Posterior vena cava (tissue), 2 donors: Measurements from ENCODE around the gene NTM. TPM values are rescaled to one million over a fixed set of nuclear protein-coding genes. Genes with fewer than 3 reads are reported as not detected.
"Not testable (repeated sequence)": the region's sequence is repeated elsewhere in the genome, so short reads cannot be mapped to it uniquely, and the experiment has no call there.

ENCODE experiments used
- DNase-seq: peaks from one replicate; pipeline ENCODE4 v3.0.0-alpha.2; 2020; ENCODE audit warnings: low spot score
- intact Hi-C, 2 donors: fragments of 100-400 bp; cut with DNase I; formaldehyde crosslinking; loops; one replicate each; pipeline versions ENCODE4 v1.14.1 to v1.14.2; 2022 to 2023
- total RNA-seq, 2 donors: library from RNA; stranded (reverse); fragmentation: NEBNext Ultra II Directional; extraction: Animal tissue kit (Norgen Biotek cat#: 25700); gene quantifications; one replicate each; pipeline ENCODE4 v1.2.1, GENCODE V29; 2021
- donor health status: DM: yes; HTN: yes; CAD: no.
- donor health status: DM: yes; HTN: yes; CAD: no.

The NTM gene
- total RNA-seq, 2 donors from 2014 or later, result 8.2 to 16.1 TPM

- intact Hi-C loops, result no loop called here
- DNase-seq, result no peak
Measured at GRCh38 chr11:132057266-132057665, 686.9 kb downstream of the NTM start.

DNA sequence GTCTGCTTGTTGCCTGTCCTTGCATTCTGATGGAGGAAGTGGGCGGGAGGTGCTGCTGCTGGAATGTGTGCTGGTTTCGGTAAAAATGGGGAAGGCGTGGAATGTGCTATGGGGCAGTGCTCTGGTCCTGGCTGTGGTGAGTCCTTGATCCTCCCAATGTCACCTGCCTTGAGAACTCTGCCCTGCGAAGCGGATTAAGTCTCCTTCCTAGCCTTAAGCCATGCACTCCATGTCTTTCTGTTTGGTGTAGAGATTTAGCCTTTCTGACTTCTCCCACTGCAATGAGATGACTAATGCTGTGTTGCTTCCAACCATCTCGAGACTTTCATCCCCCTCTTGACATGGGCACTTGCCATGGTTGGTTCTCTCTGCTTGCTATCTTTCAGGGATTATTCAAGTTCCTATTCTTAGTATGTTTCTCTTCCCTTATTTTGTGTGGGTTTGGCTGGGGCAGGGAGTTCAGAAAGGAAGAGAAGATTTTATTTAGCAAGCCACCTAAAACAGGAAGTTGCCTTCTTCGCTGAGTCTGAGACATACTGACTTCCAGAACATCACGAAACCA lies 687.9 kb downstream of the NTM start:
- DNase-seq, result no peak
- intact Hi-C loops, result no loop called here

- DNase-seq, result no peak
- intact Hi-C loops, result no loop called here
Measured at GRCh38 chr11:132060567-132060966, 690.2 kb downstream of the NTM start.

DNA sequence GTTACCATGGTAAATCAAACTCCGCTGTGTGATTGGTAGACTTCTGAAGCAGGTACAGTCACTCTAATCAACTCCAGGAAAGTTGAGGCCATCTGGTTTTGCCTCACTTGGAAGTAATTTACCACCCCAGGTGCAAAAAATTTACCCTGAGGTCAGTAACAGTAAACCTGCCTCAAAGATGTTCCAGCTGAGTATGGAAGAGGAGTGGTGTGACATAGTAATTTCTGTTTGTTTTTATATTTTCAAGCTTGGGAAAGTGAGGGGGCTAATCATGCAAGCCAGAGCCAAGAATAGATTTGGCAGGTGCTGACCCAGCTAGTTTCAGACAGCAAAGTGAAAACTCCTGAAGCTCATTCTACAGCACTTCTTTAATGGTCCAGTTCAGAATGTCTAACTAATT lies 691.6 kb downstream of the NTM start:
- intact Hi-C loops, result no loop called here
- DNase-seq, result no peak

DNA sequence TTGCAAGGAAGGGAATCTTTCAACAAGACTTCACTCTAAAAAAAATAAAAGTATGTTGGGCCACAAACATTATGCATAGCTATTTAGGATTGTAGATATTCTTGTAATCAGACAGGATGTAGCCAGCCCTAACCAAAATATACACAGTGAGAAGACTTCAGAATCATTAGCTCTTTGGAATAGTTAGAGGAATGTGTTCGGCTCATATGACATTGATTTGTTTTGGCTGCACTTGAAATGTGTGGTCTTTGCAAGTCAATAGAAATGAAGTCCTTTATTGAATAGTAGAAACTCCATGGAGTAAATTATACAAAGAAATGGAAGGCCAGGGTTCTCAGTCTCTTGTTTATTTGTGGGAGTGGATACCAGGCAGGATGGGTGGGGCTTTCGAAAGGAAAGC lies 692.1 kb downstream of the NTM start:
- DNase-seq, result no peak

GRCh38 chr11:132064987-132065620 lies 694.7 kb downstream of the NTM start:
- no peak for DNase-seq
- intact Hi-C loops, result no loop called here

More for the DNA sequence above, 692.1 kb downstream of the NTM start:
- intact Hi-C loops, result no loop called here

DNA sequence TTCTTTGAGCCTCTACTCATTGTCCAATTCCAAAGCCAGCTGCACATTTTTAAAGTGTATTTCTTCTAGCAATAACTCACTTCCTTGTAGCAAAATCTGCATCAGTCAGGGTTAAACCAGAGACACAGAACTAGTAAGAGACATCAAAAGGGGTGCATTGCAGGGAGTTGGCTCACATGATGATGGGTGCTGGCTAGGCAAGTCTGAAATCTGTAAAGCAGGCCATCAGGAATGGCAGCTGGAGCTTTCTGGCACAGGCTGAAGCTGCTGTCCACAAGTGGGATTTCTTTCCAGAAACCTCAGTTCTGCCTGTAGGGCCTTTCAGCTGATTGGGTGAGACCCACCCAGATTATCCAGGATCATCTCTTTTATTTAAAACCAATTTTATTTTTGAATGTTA lies 698.1 kb downstream of the NTM start:
- intact Hi-C loops, result no loop called here
- DNase-seq, result no peak

DNA sequence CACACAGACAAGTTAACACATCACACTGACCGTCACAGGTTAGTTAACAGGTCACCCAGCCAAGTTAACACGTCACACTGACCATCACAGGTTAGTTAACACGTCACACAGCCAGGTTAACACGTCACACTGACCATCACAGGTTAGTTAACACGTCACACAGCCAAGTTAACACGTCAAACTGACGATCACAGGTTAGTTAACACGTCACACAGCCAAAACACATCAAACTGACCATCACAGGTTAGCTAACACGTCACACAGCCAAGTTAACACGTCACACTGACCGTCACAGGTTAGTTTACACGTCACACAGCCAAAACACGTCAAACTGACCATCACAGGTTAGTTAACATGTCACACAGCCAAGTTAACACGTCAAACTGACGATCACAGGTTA lies 699.2 kb downstream of the NTM start:
- intact Hi-C loops, DNase-seq: not testable (repeated sequence)

DNA sequence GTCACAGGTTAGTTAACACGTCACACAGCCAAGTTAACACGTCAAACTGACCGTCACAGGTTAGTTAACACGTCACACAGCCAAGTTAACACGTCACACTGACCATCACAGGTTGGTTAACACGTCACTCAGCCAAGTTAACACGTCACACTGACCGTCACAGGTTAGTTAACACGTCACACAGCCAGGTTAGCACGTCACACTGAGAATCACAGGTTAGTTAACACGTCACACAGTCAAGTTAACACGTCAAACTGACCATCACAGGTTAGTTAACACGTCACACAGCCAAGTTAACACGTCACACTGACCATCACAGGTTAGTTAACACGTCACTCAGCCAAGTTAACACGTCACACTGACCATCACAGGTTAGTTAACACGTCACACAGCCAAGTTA lies 700.5 kb downstream of the NTM start:
- intact Hi-C loops, DNase-seq: not testable (repeated sequence)

DNA sequence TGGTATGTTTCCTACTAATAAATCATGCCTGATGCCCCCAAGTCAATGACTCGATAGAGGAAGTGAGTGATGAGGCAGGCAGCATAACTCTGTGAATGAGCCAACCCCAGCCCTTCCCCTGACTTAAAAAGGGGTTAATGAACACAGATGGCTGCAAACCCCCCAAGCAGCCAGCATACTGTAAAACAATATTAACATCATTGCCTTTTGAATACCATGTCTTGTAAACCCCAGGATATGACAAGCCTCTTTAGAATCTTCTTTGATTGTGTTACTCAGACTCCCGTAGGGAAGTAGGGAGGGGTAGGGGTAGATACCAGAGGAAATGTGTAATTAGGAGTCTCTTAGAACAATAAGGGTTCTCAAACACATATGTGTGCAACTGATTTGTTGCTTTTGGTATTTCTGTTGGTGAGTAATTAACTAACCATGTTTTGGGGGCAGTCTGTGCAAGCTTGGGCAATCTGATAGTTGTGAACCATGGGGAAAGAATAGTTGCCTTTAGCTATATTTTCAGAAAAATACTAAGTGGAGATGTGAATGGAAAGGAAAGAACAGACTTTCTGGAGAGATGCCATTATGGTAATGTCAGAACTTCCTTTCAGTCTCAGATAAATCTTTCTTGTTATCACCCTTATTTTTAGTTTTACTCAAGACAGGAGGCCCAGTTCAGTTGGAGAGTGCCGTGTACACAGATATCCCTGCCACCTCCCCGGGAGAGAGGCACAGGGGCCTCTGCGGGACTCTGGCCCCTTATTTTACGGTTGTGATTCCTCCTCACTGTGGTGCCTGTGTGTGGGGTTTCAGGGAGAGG lies 701.8 kb downstream of the NTM start:
- intact Hi-C loops, result no loop called here
- no peak for DNase-seq

DNA sequence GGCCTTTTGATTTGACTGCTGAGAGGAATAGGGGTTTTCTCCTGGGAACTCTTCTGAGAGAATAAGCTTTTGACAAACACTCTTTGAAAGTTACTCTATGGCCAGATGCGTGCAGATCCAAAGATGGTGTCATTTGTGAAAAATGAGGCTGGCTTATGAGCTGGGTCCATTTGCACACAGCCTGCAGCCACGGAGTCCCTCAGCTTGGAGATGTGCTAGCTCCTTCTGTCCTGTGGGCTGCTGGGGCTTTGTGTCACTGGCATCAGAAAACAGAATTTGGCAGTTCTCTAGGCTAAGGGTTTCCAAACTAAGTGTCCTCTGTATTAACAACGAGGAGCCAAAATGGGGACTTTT lies 702.4 kb downstream of the NTM start:
- no peak for DNase-seq
- intact Hi-C loops, result no loop called here

DNA sequence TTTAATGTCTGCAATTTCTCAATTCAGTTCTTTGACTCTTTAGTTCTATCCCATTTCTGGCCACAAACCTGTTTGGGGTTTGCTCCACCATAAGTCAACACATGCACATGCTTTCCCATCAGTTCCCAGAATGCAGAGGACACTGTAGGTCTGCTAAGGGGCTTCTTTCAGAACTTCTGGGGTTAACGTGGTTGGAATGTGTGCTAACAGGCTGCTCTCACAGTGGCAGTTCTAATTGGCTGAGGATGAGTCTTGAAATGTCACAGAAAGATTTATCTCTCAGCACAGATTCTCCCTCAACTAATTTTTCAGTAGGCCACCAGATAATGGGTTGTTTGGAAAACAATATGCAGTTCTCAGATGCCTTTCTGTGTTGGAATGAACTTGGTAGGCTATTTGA lies 703.4 kb downstream of the NTM start:
- no peak for DNase-seq
- intact Hi-C loops, result no loop called here

DNA sequence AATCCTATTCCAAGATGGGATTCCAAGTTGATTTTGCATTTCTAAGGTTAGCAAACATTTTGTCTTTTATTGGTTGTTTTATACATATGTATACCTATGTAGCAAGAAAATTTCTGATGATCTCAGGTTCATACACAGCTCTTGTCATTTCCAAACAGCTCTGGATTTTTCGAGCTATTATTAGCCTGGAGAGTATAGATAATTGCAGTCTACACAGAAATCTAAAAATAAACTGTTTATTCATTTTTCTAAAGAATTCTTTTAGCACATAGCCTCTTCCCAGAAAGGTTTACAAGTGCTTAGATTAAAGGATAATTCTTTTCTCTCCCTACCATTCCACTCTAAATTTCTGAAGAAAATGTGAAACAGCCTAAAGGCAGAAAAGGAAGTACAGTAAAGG lies 705.0 kb downstream of the NTM start:
- intact Hi-C loops, result no loop called here
- DNase-seq, result no peak

DNA sequence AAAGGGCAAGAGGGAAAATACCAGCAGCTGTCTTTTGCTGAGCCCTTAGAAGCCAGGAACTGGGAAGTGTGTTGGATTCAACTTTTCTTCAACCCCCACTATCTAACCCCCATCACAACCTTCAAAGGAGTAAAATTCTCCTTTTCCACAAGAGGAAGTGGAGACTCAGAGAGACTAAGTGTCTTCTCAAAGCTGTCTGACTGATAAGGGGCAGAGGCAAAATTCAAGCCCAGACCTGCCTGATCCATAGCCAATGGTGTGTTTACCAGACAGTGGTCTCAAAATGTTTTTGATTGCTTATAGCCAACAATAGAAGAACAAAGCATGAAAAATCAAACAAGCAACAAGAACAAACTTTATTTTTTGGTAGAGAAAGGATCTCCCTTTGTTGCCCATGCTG lies 707.0 kb downstream of the NTM start:
- no peak for DNase-seq
- intact Hi-C loops, result no loop called here

GRCh38 chr11:132078264-132079076 lies 708.1 kb downstream of the NTM start:
- DNase-seq, result no peak
- intact Hi-C loops, result no loop called here

DNA sequence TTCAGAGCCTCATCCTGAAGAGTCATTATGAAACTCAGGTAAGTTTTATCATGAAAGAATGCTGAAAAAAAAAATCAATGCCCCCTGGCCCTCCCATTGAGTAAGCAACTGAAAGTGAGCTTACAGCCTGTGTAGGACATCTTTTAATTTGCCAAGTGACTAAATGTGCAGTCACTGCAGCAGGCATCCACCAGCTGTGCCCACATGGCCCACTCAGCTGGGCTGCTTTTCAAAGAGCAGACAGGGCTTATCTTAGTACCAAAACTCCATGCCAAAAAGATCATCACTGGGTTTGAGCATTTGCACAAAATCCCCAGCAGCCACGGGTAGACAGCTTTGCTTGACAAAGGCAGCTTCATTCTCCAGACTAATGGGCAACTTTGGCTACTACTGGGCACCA lies 709.7 kb downstream of the NTM start:
- intact Hi-C loops, result no loop called here
- no peak for DNase-seq

GRCh38 chr11:132082566-132082965 lies 712.2 kb downstream of the NTM start:
- no peak for DNase-seq
- intact Hi-C loops, result no loop called here

- DNase-seq, result no peak
- intact Hi-C loops, result no loop called here
Measured at GRCh38 chr11:132084433-132084832, 714.0 kb downstream of the NTM start.

DNA sequence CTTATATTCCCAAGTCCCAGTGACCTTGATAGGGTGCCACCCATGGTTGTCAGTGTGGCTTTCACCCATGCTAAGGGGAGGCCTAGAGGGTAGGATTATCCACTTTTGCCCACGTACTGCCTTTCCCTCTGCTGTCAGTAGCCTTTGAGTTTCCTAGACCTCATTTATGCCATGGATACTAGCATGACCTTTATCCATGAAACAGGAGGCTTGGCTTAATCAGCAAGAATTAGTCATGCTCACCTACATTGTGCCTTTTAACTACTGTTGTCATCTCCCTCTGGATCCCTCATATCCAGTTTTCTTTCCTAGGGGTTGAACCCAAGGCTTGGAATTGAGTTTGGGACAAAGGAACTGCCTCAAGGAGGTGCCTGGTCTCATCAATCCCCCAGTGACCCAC lies 716.7 kb downstream of the NTM start:
- no peak for DNase-seq
- intact Hi-C loops, result no loop called here

GRCh38 chr11:132088551-132088950 lies 718.1 kb downstream of the NTM start:
- intact Hi-C loops, result no loop called here
- no peak for DNase-seq
